Endothelial cell of umbilical vein (primary cell): Measurements from ENCODE around the gene ME3. TPM values are rescaled to one million over a fixed set of nuclear protein-coding genes. Genes with fewer than 3 reads are reported as not detected.
"Not testable (repeated sequence)": the region's sequence is repeated elsewhere in the genome, so short reads cannot be mapped to it uniquely, and the experiment has no call there.

Source experiments
- BruUV-seq: library from RNA; stranded (reverse); fragments of 400-500 nt; replicated peaks from 2 replicates; lab custom pipeline; 2021; lab: Mats Ljungman, UMichigan
- CTCF ChIA-PET: fragments of 300-600, 350-600 bp; sonication (Branson Sonifier 250); formaldehyde crosslinking; loops from one replicate; lab custom pipeline; 2021; ENCODE audit warnings: antibody characterized with exemption, inconsistent platforms; lab: Charles Lee
- POLR2A ChIA-PET: fragments of 300-600, 350-600 bp; sonication (Branson Sonifier 250); formaldehyde crosslinking; loops from one replicate; lab custom pipeline; 2021; ENCODE audit warnings: antibody characterized with exemption, inconsistent platforms; lab: Charles Lee
- DNase-seq: peaks from one replicate; pipeline ENCODE4 v3.0.0-alpha.2; 2011; ENCODE audit warnings: low read depth, low spot score
- FAIRE-seq: peaks from 2 replicates; lab custom pipeline; 2011; peaks lifted over from hg19 to GRCh38; lab: Jason Lieb, UNC
- H2AFZ ChIP-seq: 2 replicates; pipeline ENCODE4 v1.6.0; 2012; ENCODE audit warnings: low read depth, low read length, control low read depth, inconsistent platforms
- H3K27ac ChIP-seq: 2 replicates; pipeline ENCODE4 v1.5.1; 2011; ENCODE audit warnings: low read depth, mild to moderate bottlenecking, control low read depth, low read length, moderate library complexity; ENCODE audit not compliant: insufficient read depth
- H3K27me3 ChIP-seq, 2 experiments: 2 replicates each; pipeline versions ENCODE4 v1.6.0 to v1.6.1; 2011; ENCODE audit warnings: low read length in 2 of 2, mixed read lengths in 1 of 2; ENCODE audit not compliant: control insufficient read depth in 2 of 2, insufficient read depth in 2 of 2
- H3K36me3 ChIP-seq, 2 experiments: 2 replicates in 1 of 2; 3 replicates in 1 of 2; pipeline ENCODE4 v1.5.1; 2011; ENCODE audit warnings: low read length in 2 of 2, mild to moderate bottlenecking in 1 of 2, moderate library complexity in 1 of 2; ENCODE audit not compliant: control insufficient read depth in 2 of 2, insufficient read depth in 2 of 2; ENCODE audit errors: extremely low read depth in 1 of 2
- H3K4me1 ChIP-seq: 3 replicates; pipeline ENCODE4 v1.5.1; 2011; ENCODE audit warnings: mild to moderate bottlenecking, low read length; ENCODE audit not compliant: control insufficient read depth, insufficient read depth; ENCODE audit errors: extremely low read depth
- H3K4me2 ChIP-seq: 2 replicates; pipeline ENCODE4 v1.6.1; 2011; ENCODE audit warnings: low read length, control low read depth, mixed read lengths; ENCODE audit not compliant: insufficient read depth
- H3K4me3 ChIP-seq, 3 experiments: fragments of 200-600 bp in 1 of 3; sonication (generic), shearing (Covaris generic) in 1 of 3; replicated peaks in 1 of 3; 2 replicates each; pipeline ENCODE4 v1.5.1; 2011 to 2016; ENCODE audit warnings: control low read depth in 3 of 3, low read length in 3 of 3, mild to moderate bottlenecking in 2 of 3, inconsistent platforms in 1 of 3, low read depth in 1 of 3, moderate library complexity in 1 of 3; ENCODE audit not compliant: insufficient read depth in 1 of 3
- H3K79me2 ChIP-seq: 2 replicates; pipeline ENCODE4 v1.6.0; 2012; ENCODE audit warnings: low read length, inconsistent platforms; ENCODE audit not compliant: control insufficient read depth, insufficient read depth
- H3K9ac ChIP-seq: replicated peaks from 2 replicates; pipeline ENCODE3; 2011; ENCODE audit warnings: low read length, control low read depth; ENCODE audit not compliant: insufficient read depth; ENCODE audit errors: extremely low read depth
- H3K9me1 ChIP-seq: replicated peaks from 3 replicates; pipeline ENCODE4 v1.6.0; 2011; ENCODE audit warnings: mild to moderate bottlenecking, low read length; ENCODE audit not compliant: control insufficient read depth, insufficient read depth; ENCODE audit errors: extremely low read depth
- H3K9me3 ChIP-seq: replicated peaks from 2 replicates; pipeline ENCODE4 v1.5.1; 2012; ENCODE audit warnings: low read length, inconsistent platforms; ENCODE audit not compliant: control insufficient read depth, insufficient read depth
- H4K20me1 ChIP-seq: replicated peaks from 2 replicates; pipeline ENCODE3; 2011; ENCODE audit warnings: mild to moderate bottlenecking, low read length; ENCODE audit not compliant: control insufficient read depth, insufficient read depth; ENCODE audit errors: extremely low read depth
- CTCF ChIP-seq, 2 donors: IDR thresholded peaks; 1 replicate in 1 of 2; 2 replicates in 1 of 2; pipeline ENCODE4 v1.5.1; 2011; ENCODE audit warnings: low read length in 2 of 2, mild to moderate bottlenecking in 2 of 2, moderate library complexity in 2 of 2, control low read depth in 1 of 2, inconsistent platforms in 1 of 2, low read depth in 1 of 2; ENCODE audit not compliant: insufficient read depth in 1 of 2; ENCODE audit errors: extremely low read depth in 1 of 2
- EZH2 ChIP-seq: IDR thresholded peaks from 2 replicates; pipeline ENCODE4 v1.6.1; 2012; ENCODE audit warnings: borderline replicate concordance, low read depth, mild to moderate bottlenecking, moderate library complexity, low read length, inconsistent platforms; ENCODE audit not compliant: severe bottlenecking
- FOS ChIP-seq: IDR thresholded peaks from 2 replicates; pipeline ENCODE4 v1.6.1; 2011; ENCODE audit warnings: mild to moderate bottlenecking, low read length, moderate library complexity, borderline replicate concordance; ENCODE audit not compliant: insufficient read depth
- GATA2 ChIP-seq: IDR thresholded peaks from 2 replicates; pipeline ENCODE4 v1.7.0; 2011; ENCODE audit warnings: low read depth, mild to moderate bottlenecking, moderate library complexity, mixed read lengths, low read length; ENCODE audit not compliant: insufficient read length, insufficient read depth
- JUN ChIP-seq: IDR thresholded peaks from 2 replicates; pipeline ENCODE4 v1.6.1; 2011; ENCODE audit warnings: borderline replicate concordance, low read depth; ENCODE audit not compliant: insufficient read length, insufficient read depth
- MAX ChIP-seq: IDR thresholded peaks from 2 replicates; pipeline ENCODE4 v1.6.1; 2011; ENCODE audit not compliant: insufficient read depth, insufficient read length
- MYC ChIP-seq: IDR thresholded peaks from one replicate; pipeline ENCODE4 v1.6.1; 2011; ENCODE audit warnings: mild to moderate bottlenecking, low read depth, low read length
- POLR2A ChIP-seq: IDR thresholded peaks from 2 replicates; pipeline ENCODE4 v1.6.1; 2012; ENCODE audit warnings: low read depth, mild to moderate bottlenecking, control low read depth, low read length
- POLR2AphosphoS5 ChIP-seq: IDR thresholded peaks from 2 replicates; pipeline ENCODE4 v1.6.1; 2012; ENCODE audit warnings: low read depth, mild to moderate bottlenecking, control low read depth, low read length, moderate library complexity; ENCODE audit not compliant: insufficient read depth
- dilution Hi-C: fragments of 300-500 bp; cut with MboI; formaldehyde crosslinking; loops from one replicate; pipeline ENCODE4 v1.15.0; 2019; ENCODE audit warnings: low sequenced_read_pairs; ENCODE audit not compliant: extremely low pct_ligation_motif_present
- intact Hi-C: fragments of 100-400 bp; cut with micrococcal nuclease; formaldehyde crosslinking; loops from one replicate; pipeline ENCODE4 v1.10.0; 2022
- polyA plus RNA-seq, 4 experiments: library from polyadenylated mRNA; depleted of rRNA in 3 of 4; stranded (reverse) in 3 of 4; unstranded in 1 of 4; fragments of >200 nt; gene quantifications; 2 replicates each; pipeline versions ENCODE4 v1.2.1 to v1.2.3, GENCODE V29; 2011 to 2012; ENCODE audit warnings: missing spikeins in 1 of 4
- total RNA-seq: library from RNA; stranded (reverse); gene quantifications from 2 replicates; pipeline ENCODE4 v1.2.3, GENCODE V29; 2021

ME3 gene
- total and polyA plus RNA-seq, 2 donors (not counting 3 experiments of a cell fraction or from before 2014, with no cell fraction given), result 26.9 to 30.4 TPM

GRCh38 chr11:86427441-86427840, 245.0 kb downstream of the ME3 start:
- dilution Hi-C loops, result no loop called here

GRCh38 chr11:86423488-86423887, 248.9 kb downstream of the ME3 start:
- H3K79me2 ChIP-seq, H3K9me3 ChIP-seq, H3K4me1 ChIP-seq, H4K20me1 ChIP-seq, DNase-seq, BruUV-seq, H3K27me3 ChIP-seq, intact Hi-C loops, FAIRE-seq, H3K4me2 ChIP-seq, H3K9me1 ChIP-seq, dilution Hi-C loops, H3K4me3 ChIP-seq, POLR2A ChIA-PET, H3K27ac ChIP-seq, H2AFZ ChIP-seq, H3K36me3 ChIP-seq, H3K9ac ChIP-seq: not testable (repeated sequence)
- CTCF ChIA-PET, result interaction anchor here (1.3 to 2.9 kb wide), 2 partner anchors 11 to 63 kb away, joined by 3 to 12 read pairs; no protein-coding TSS in a partner anchor

More at GRCh38 chr11:86427441-86427840, 245.0 kb downstream of the ME3 start:
- Histone ChIP-seq H3K4me1 (no peaks in the 10 kb centered on the region), H4K20me1 (no peaks in the 10 kb centered on the region), H3K9ac (no peak overlapping the region), H3K4me2 (no peak overlapping the region), H3K79me2 (no peaks in the 10 kb centered on the region), H2AFZ (no peak overlapping the region), H3K27ac (no peak overlapping the region), H3K9me3 (no peaks in the 10 kb centered on the region), H3K9me1 (no peaks in the 10 kb centered on the region), H3K27me3 (no peaks in the 10 kb centered on the region), H3K36me3 (no peaks in the 10 kb centered on the region), H3K4me3 (no peak overlapping the region)
- FAIRE-seq (peak; percentile 18), DNase-seq (no peak)
- ChIA-PET CTCF (no interaction called here), POLR2A (no interaction called here)
- BruUV-seq, result no TSS peak
- TF ChIP-seq CTCF (IDR thresholded peaks at IDR 0.05; ENCODE audit: extremely low read depth in 1 of 2, insufficient read depth in 1 of 2, low read depth in 1 of 2, low read length in 2 of 2) (no peak), POLR2A (no peak), FOS (no peak), GATA2 (no peak), JUN (no peak), MAX (no peak), EZH2 (no peak), MYC (no peak), POLR2AphosphoS5 (no peak)
- intact Hi-C loops, result no loop called here
